Panc1 (cell line): Measurements from ENCODE around the gene RARS2. TPM values are rescaled to one million over a fixed set of nuclear protein-coding genes. Genes with fewer than 3 reads are reported as not detected.

Experiments used
- ATAC-seq: fragments of 200-7000 bp; cut with Tn5 transposase; 2 replicates; pipeline ENCODE4 v1.9.1; 2020; ENCODE audit warnings: mild to moderate bottlenecking, moderate library complexity
- BruUV-seq: library from RNA; stranded (reverse); fragments of 400-500 nt; replicated peaks from 2 replicates; lab custom pipeline; 2021; lab: Mats Ljungman, UMichigan
- CTCF ChIA-PET: fragments of 300-600 bp; sonication (Branson Sonifier 250); formaldehyde crosslinking; loops from one replicate; lab custom pipeline; 2022; ENCODE audit warnings: antibody characterized with exemption; lab: Charles Lee
- POLR2A ChIA-PET: fragments of 300-600 bp; sonication (Branson Sonifier 250); formaldehyde crosslinking; loops from one replicate; lab custom pipeline; 2022; ENCODE audit warnings: antibody characterized with exemption; lab: Charles Lee
- DNase-seq: peaks from one replicate; pipeline ENCODE4 v3.0.0-alpha.2; 2010; ENCODE audit warnings: low read depth, low spot score
- H3K27ac ChIP-seq: 2 replicates; pipeline ENCODE4 v1.5.1; 2011; ENCODE audit warnings: mild to moderate bottlenecking, low read length, inconsistent platforms
- H3K27me3 ChIP-seq: fragments of 200-500 bp; sonication (Bioruptor generic); 2 replicates; pipeline ENCODE4 v1.6.0; 2014; ENCODE audit warnings: low read length, inconsistent platforms; ENCODE audit not compliant: control insufficient read depth, insufficient read depth
- H3K36me3 ChIP-seq: fragments of 200-500 bp; sonication (Bioruptor generic); 2 replicates; pipeline ENCODE4 v1.5.1; 2014; ENCODE audit warnings: inconsistent platforms, mild to moderate bottlenecking, low read length, moderate library complexity; ENCODE audit not compliant: control insufficient read depth, insufficient read depth
- H3K4me1 ChIP-seq: 2 replicates; pipeline ENCODE4 v1.5.1; 2011; ENCODE audit warnings: inconsistent platforms, mild to moderate bottlenecking, low read length, moderate library complexity; ENCODE audit not compliant: control insufficient read depth, insufficient read depth
- H3K4me3 ChIP-seq, 2 experiments: 2 replicates each; pipeline ENCODE4 v1.5.1; 2011 to 2012; ENCODE audit warnings: low read depth in 2 of 2, low read length in 2 of 2, mild to moderate bottlenecking in 2 of 2, inconsistent platforms in 1 of 2, moderate library complexity in 1 of 2
- H3K9me3 ChIP-seq: fragments of 200-500 bp; sonication (Bioruptor generic); 2 replicates; pipeline ENCODE4 v1.5.1; 2014; ENCODE audit warnings: low read depth, mild to moderate bottlenecking, inconsistent platforms, low read length, moderate library complexity; ENCODE audit not compliant: control insufficient read depth, insufficient read depth
- POLR2AphosphoS5 ChIP-seq: IDR thresholded peaks from 2 replicates; pipeline ENCODE4 v1.6.1; 2012; ENCODE audit warnings: mild to moderate bottlenecking, low read depth, low read length, moderate library complexity
- SIN3A ChIP-seq: IDR thresholded peaks from 2 replicates; pipeline ENCODE4 v1.6.1; 2012; ENCODE audit warnings: low read depth, mild to moderate bottlenecking, low read length, moderate library complexity, borderline replicate concordance; ENCODE audit not compliant: insufficient read depth
- TCF7L2 ChIP-seq: IDR thresholded peaks from 2 replicates; pipeline ENCODE4 v1.6.1; 2011; ENCODE audit warnings: mild to moderate bottlenecking, low read depth, low read length, inconsistent platforms
- in situ Hi-C: cut with HindIII; loops from 2 replicates; pipeline ENCODE4 v1.10.0; 2016; ENCODE audit warnings: low sequenced_read_pairs, low pct_unique_long_range_greater_than_20kb
- intact Hi-C: fragments of 100-400 bp; cut with micrococcal nuclease; formaldehyde crosslinking; loops from one replicate; pipeline ENCODE4 v1.10.0; 2022; ENCODE audit not compliant: unreplicated experiment
- total RNA-seq: library from RNA; stranded (reverse); gene quantifications from one replicate; pipeline ENCODE4 v1.2.1, GENCODE V29; 2021; ENCODE audit not compliant: unreplicated experiment
- TF ChIP-seq, protein P1 (sequence below), 2 experiments: IDR thresholded peaks; 2 replicates each; pipeline ENCODE4 v1.6.1; 2011 to 2012; ENCODE audit warnings: low read depth in 2 of 2, control low read depth in 1 of 2, low read length in 1 of 2, mild to moderate bottlenecking in 1 of 2, moderate library complexity in 1 of 2; ENCODE audit not compliant: insufficient read depth in 1 of 2
- TF ChIP-seq, protein P2 (sequence below): fragments of 450-650 bp; IDR thresholded peaks from 2 replicates; pipeline ENCODE4 v1.5.1; 2017; ENCODE audit warnings: mild to moderate bottlenecking

RARS2 gene
- total RNA-seq, 1 experiment from 2014 or later = 38.3 TPM

DNA sequence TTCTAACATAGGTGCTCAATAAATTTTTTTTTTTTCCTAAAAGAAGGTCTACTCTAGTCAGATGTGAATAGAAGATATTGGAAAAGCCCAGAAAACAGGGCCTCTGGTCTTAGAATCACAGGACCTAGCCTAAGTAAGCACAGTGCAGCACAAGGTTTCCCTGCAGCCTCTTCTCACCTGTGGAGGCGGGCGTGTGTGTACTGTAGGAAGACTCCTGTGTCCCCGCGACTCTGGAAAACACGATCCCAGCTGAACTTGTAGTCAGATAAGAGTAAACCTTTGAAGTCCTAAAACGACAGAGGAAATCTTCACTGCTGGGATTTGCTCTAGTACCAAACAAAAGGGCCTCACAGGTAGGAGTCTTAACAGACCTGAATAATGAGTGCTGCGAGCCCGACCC is 71.3 kb downstream of the RARS2 start:
- no peaks in the 10 kb centered on the region for H3K27me3 ChIP-seq
- CTCF ChIA-PET = no interaction called here
- POLR2A ChIA-PET = no interaction called here
- H3K4me1 ChIP-seq = no peaks in the 10 kb centered on the region
- H3K27ac ChIP-seq = no peak overlapping the region
- H3K36me3 ChIP-seq = peaks cover 34% of the 10 kb centered on the region
- no peak overlapping the region for H3K4me3 ChIP-seq
- no TSS peak for BruUV-seq
- TF ChIP-seq, protein P1, sequence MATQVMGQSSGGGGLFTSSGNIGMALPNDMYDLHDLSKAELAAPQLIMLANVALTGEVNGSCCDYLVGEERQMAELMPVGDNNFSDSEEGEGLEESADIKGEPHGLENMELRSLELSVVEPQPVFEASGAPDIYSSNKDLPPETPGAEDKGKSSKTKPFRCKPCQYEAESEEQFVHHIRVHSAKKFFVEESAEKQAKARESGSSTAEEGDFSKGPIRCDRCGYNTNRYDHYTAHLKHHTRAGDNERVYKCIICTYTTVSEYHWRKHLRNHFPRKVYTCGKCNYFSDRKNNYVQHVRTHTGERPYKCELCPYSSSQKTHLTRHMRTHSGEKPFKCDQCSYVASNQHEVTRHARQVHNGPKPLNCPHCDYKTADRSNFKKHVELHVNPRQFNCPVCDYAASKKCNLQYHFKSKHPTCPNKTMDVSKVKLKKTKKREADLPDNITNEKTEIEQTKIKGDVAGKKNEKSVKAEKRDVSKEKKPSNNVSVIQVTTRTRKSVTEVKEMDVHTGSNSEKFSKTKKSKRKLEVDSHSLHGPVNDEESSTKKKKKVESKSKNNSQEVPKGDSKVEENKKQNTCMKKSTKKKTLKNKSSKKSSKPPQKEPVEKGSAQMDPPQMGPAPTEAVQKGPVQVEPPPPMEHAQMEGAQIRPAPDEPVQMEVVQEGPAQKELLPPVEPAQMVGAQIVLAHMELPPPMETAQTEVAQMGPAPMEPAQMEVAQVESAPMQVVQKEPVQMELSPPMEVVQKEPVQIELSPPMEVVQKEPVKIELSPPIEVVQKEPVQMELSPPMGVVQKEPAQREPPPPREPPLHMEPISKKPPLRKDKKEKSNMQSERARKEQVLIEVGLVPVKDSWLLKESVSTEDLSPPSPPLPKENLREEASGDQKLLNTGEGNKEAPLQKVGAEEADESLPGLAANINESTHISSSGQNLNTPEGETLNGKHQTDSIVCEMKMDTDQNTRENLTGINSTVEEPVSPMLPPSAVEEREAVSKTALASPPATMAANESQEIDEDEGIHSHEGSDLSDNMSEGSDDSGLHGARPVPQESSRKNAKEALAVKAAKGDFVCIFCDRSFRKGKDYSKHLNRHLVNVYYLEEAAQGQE (IDR thresholded peaks at IDR 0.05; ENCODE audit: insufficient read depth in 1 of 2, low read depth in 2 of 2, low read length in 1 of 2) = no peak
- TF ChIP-seq, protein P2, sequence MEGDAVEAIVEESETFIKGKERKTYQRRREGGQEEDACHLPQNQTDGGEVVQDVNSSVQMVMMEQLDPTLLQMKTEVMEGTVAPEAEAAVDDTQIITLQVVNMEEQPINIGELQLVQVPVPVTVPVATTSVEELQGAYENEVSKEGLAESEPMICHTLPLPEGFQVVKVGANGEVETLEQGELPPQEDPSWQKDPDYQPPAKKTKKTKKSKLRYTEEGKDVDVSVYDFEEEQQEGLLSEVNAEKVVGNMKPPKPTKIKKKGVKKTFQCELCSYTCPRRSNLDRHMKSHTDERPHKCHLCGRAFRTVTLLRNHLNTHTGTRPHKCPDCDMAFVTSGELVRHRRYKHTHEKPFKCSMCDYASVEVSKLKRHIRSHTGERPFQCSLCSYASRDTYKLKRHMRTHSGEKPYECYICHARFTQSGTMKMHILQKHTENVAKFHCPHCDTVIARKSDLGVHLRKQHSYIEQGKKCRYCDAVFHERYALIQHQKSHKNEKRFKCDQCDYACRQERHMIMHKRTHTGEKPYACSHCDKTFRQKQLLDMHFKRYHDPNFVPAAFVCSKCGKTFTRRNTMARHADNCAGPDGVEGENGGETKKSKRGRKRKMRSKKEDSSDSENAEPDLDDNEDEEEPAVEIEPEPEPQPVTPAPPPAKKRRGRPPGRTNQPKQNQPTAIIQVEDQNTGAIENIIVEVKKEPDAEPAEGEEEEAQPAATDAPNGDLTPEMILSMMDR = no peak
- TF ChIP-seq SIN3A = no peak
- TF ChIP-seq POLR2AphosphoS5 = no peak
- no peak for TF ChIP-seq TCF7L2
- DNase-seq = no peak
- in situ Hi-C loops (no loop called here), intact Hi-C loops (no loop called here)
- no peak for ATAC-seq
- H3K9me3 ChIP-seq = no peaks in the 10 kb centered on the region

DNA sequence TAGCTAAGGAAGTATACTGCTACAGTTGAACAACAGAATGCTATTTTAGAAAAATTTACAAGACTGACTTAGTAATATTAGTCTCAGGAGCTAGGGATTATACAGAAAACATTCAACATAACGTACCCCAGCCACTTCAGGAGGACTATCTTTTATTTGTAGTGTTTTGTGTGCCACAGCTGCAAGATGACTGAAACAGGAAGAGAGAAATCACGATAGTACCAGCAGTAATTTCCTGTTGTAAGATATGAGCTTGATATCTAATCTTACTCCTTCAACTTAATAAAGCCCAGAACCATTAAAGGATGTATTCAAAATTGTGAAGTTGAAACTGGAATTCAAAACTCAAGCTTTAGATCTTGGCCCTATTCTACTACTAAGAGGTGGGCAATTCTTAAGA is 75.0 kb downstream of the RARS2 start:
- H3K4me1 ChIP-seq = no peaks in the 10 kb centered on the region
- H3K4me3 ChIP-seq = no peak overlapping the region
- ATAC-seq (no peak), DNase-seq (no peak)
- CTCF ChIA-PET = no interaction called here
- no peak overlapping the region for H3K27ac ChIP-seq
- in situ Hi-C loops = no loop called here
- H3K9me3 ChIP-seq = no peaks in the 10 kb centered on the region
- POLR2A ChIA-PET = no interaction called here
- no TSS peak for BruUV-seq
- H3K27me3 ChIP-seq = no peaks in the 10 kb centered on the region
- TF ChIP-seq SIN3A (no peak), TCF7L2 (no peak), POLR2AphosphoS5 (no peak)
- TF ChIP-seq, protein P2 = no peak
- TF ChIP-seq, protein P1 (IDR thresholded peaks at IDR 0.05; ENCODE audit: insufficient read depth in 1 of 2, low read depth in 2 of 2, low read length in 1 of 2) = no peak
- H3K36me3 ChIP-seq = peaks cover 44% of the 10 kb centered on the region
- intact Hi-C loops = no loop called here
